Heart left ventricle (tissue), 16 donors: Measurements from ENCODE around the gene PRSS57. TPM values are rescaled to one million over a fixed set of nuclear protein-coding genes. Genes with fewer than 3 reads are reported as not detected.
"Not testable (repeated sequence)": the region's sequence is repeated elsewhere in the genome, so short reads cannot be mapped to it uniquely, and the experiment has no call there.

Experiments used
- ATAC-seq, 4 donors: fragments of 200-7000 bp; cut with Tn5 transposase; one replicate each; pipeline ENCODE4 v1.9.1; 2020 to 2022; ENCODE audit warnings: moderate library complexity in 4 of 4, mild to moderate bottlenecking in 3 of 4, moderate number of reproducible peaks in 1 of 4
- DNase-seq, 5 donors: peaks; one replicate each; pipeline ENCODE4 v3.0.0-alpha.2; 2020
- H3K27ac ChIP-seq, 12 donors: fragments of 200-600 bp; sonication (generic) in 4 of 12; one replicate each; pipeline versions ENCODE4 v1.5.0 to v1.8.0; 2016 to 2022; ENCODE audit warnings: mild to moderate bottlenecking in 2 of 12
- H3K27me3 ChIP-seq, 9 donors: fragments of 200-600 bp; sonication (generic) in 2 of 9; one replicate each; pipeline versions ENCODE4 v1.5.1 to v1.8.0; 2016 to 2022; ENCODE audit warnings: mild to moderate bottlenecking in 3 of 9
- H3K36me3 ChIP-seq, 9 donors: fragments of 200-600 bp; sonication (generic) in 2 of 9; one replicate each; pipeline versions ENCODE4 v1.5.0 to v1.8.0; 2018 to 2022; ENCODE audit warnings: mild to moderate bottlenecking in 2 of 9
- H3K4me1 ChIP-seq, 12 donors: fragments of 200-600 bp; sonication (generic) in 4 of 12; one replicate each; pipeline versions ENCODE4 v1.5.0 to v1.8.0; 2016 to 2022; ENCODE audit warnings: mild to moderate bottlenecking in 3 of 12
- H3K4me3 ChIP-seq, 12 donors: fragments of 200-600 bp; sonication (generic) in 4 of 12; one replicate each; pipeline versions ENCODE4 v1.5.0 to v1.8.0; 2017 to 2022; ENCODE audit warnings: mild to moderate bottlenecking in 9 of 12, moderate library complexity in 4 of 12
- H3K9me3 ChIP-seq, 12 donors: fragments of 200-600 bp; sonication (generic) in 4 of 12; one replicate each; pipeline versions ENCODE4 v1.5.0 to v1.8.0; 2016 to 2022; ENCODE audit warnings: mild to moderate bottlenecking in 1 of 12
- CTCF ChIP-seq, 12 donors: fragments of 200-600 bp; sonication (generic) in 4 of 12; IDR thresholded peaks; one replicate each; pipeline versions ENCODE4 v1.5.0 to v1.8.0; 2018 to 2022; ENCODE audit warnings: antibody characterized with exemption in 12 of 12, mild to moderate bottlenecking in 5 of 12
- POLR2A ChIP-seq, 2 donors: fragments of 450-650 bp; IDR thresholded peaks; one replicate each; pipeline ENCODE4 v1.6.1; 2017; ENCODE audit warnings: antibody characterized with exemption in 2 of 2, mild to moderate bottlenecking in 2 of 2, moderate library complexity in 2 of 2
- WGBS, 4 donors: extraction: QIAGEN DNeasy Blood & Tissue Kit in 2 of 4; methylation state at CpG; one replicate each; pipeline versions ENCODE4 v1.1.5 to v1.1.7; 2013 to 2018; 5-methylcytosine and 5-hydroxymethylcytosine counted together
- intact Hi-C, 10 donors: fragments of 100-400 bp; cut with DNase I; formaldehyde crosslinking; loops; one replicate each; pipeline versions ENCODE4 v1.11.1 to v1.14.2; 2022
- polyA plus RNA-seq, 2 donors: library from polyadenylated mRNA; stranded (reverse); fragments of 200-250 nt; gene quantifications; one replicate each; pipeline ENCODE4 v1.2.3, GENCODE V29; 2013
- total RNA-seq, 9 donors: library from RNA; depleted of rRNA in 2 of 9; stranded (reverse); fragments of >200 nt in 2 of 9; fragmentation: NEBNext Ultra II Directional in 3 of 9; extraction: Animal tissue kit (Norgen Biotek cat#: 25700) in 3 of 9; gene quantifications; one replicate each; pipeline versions ENCODE4 v1.1.0 to v1.2.4, GENCODE V29; 2016 to 2023
- donor health status: ischemic (EF 13 %, LVEDD 7.1; RV severe dilation, severe dysfunction).
- donor health status: healthy with polysubstance abuse.
- donor health status: DM: no; HTN: yes; CAD: no.
- donor health status: DM: no; HTN: no; CAD: no.
- donor health status: ischemic (EF 25% LVEDD 6.9; RV normal size, moderate dysfunction).
- donor health status: ischemic (EF 25% LVEDD 5.7; RV mildly dilated, moderate dysfunction).
- donor health status: healthy.
- donor health status: DM: yes; HTN: yes; CAD: no.
- donor health status: ischemic (EF 35%, LVEDD 5.7; RV mildly dilated, moderate dysfunction).
- donor health status: nonischemic (EF 11% LVEDD 7.7; RV severe dilation, severe dysfunction).
- donor health status: DM: yes; HTN: yes; CAD: no.
- donor health status: PGD.
- donor health status: ischemic (EF 29% LVEDD 5.4; RV normal size, mild dysfunction).
- donor health status: nonischemic (EF 23%, LVEDD 6.1; RV moderate dilation, normal function).

PRSS57 gene
- total and polyA plus RNA-seq, 11 donors = not detected

GRCh38 chr19:732148-733069 is 37.2 kb upstream of the PRSS57 start:
- H3K36me3 ChIP-seq = peaks cover 0 to 39% (median 9%) of the 10 kb centered on the region in 9 donors
- H3K4me1 ChIP-seq = peaks cover 0 to 26% (median 15%) of the 10 kb centered on the region in 12 donors
- no peak overlapping the region for H3K4me3 ChIP-seq
- no peak overlapping the region for H3K27ac ChIP-seq
- ATAC-seq (no peak), DNase-seq (no peak)
- intact Hi-C loops = loop anchor here in 4 of 10 donors (1.0 to 10.0 kb wide), 6 partner anchors 67 to 188 kb away; partner anchors contain the start of genes GZMM (in 2 of the 4), HCN2 (in 1 of the 4) and RNF126 (in 1 of the 4)
- H3K27me3 ChIP-seq = no peaks in the 10 kb centered on the region
- H3K9me3 ChIP-seq = no peaks in the 10 kb centered on the region
- TF ChIP-seq CTCF (IDR thresholded peaks at IDR 0.05) = no peak
- TF ChIP-seq POLR2A (IDR thresholded peaks at IDR 0.05) = no peak
- 75 to 79% (median 79%) methylated on average over 23 to 24 of the region's 24 CpGs for WGBS, 4 donors

GRCh38 chr19:731000-731399 is 35.7 kb upstream of the PRSS57 start:
- no peaks in the 10 kb centered on the region for H3K9me3 ChIP-seq
- H3K27me3 ChIP-seq = no peaks in the 10 kb centered on the region
- H3K36me3 ChIP-seq = peaks cover 0 to 33% (median 9%) of the 10 kb centered on the region in 9 donors
- intact Hi-C loops = loop anchor here in 3 of 10 donors (10.0 kb wide), 3 partner anchors 146 to 186 kb away; partner anchors contain the start of genes GZMM (in 2 of the 3) and HCN2 (in 1 of the 3)
- H3K27ac ChIP-seq = no peak overlapping the region
- DNase-seq (no peak), ATAC-seq (no peak)
- 90 to 97% (median 94%) methylated on average over 16 of the region's 16 CpGs for WGBS, 4 donors
- H3K4me1 ChIP-seq = peaks cover 0 to 30% (median 17%) of the 10 kb centered on the region in 12 donors
- TF ChIP-seq POLR2A (IDR thresholded peaks at IDR 0.05) = no peak
- H3K4me3 ChIP-seq = no peak overlapping the region

GRCh38 chr19:729965-730668 is 34.9 kb upstream of the PRSS57 start:
- H3K4me1 ChIP-seq = peaks cover 0 to 30% (median 17%) of the 10 kb centered on the region in 12 donors
- no peaks in the 10 kb centered on the region for H3K27me3 ChIP-seq
- H3K36me3 ChIP-seq = peaks cover 0 to 32% (median 9%) of the 10 kb centered on the region in 9 donors
- TF ChIP-seq POLR2A (IDR thresholded peaks at IDR 0.05) (no peak), CTCF (IDR thresholded peaks at IDR 0.05) (no peak)
- ATAC-seq = no peak
- H3K27ac ChIP-seq = no peak overlapping the region
- WGBS, 4 donors = 58 to 75% (median 66%) methylated on average over 12 to 14 of the region's 14 CpGs
- no peaks in the 10 kb centered on the region for H3K9me3 ChIP-seq
- no peak overlapping the region for H3K4me3 ChIP-seq
- intact Hi-C loops = loop anchor here in 3 of 10 donors (10.0 kb wide), 3 partner anchors 145 to 185 kb away; partner anchors contain the start of genes GZMM (in 2 of the 3) and HCN2 (in 1 of the 3)
- no peak for DNase-seq

- intact Hi-C loops, DNase-seq: not testable (repeated sequence)
Measured at GRCh38 chr19:729564-729963, 34.3 kb upstream of the PRSS57 start.

More at GRCh38 chr19:729564-729963, 34.3 kb upstream of the PRSS57 start:
- H3K4me3 ChIP-seq, ATAC-seq, H3K27me3 ChIP-seq, H3K27ac ChIP-seq, H3K9me3 ChIP-seq: not testable (repeated sequence)
- peaks cover 0 to 30% (median 17%) of the 10 kb centered on the region in 12 donors for H3K4me1 ChIP-seq
- peaks cover 0 to 29% (median 7%) of the 10 kb centered on the region in 9 donors for H3K36me3 ChIP-seq
- WGBS, 4 donors = 90 to 95% (median 93%) methylated on average over 14 to 15 of the region's 15 CpGs
